Measurements from ENCODE around the gene SORBS2. TPM values are rescaled to one million over a fixed set of nuclear protein-coding genes. Genes with fewer than 3 reads are reported as not detected.

The SORBS2 gene
- total RNA-seq, 2 donors from 2014 or later, result 210 to 218 TPM

GRCh38 chr4:185735866-185736400 is 76.1 kb downstream of the SORBS2 start:
- intact Hi-C loops (cut with DNase I), result no loop called here
- TF ChIP-seq POLR2A (IDR thresholded peaks at IDR 0.05) (no peak), CTCF (IDR thresholded peaks at IDR 0.05) (no peak)
- Histone ChIP-seq H3K4me1 (peaks cover 61% of the 10 kb centered on the region), H3K36me3 (replicated peaks in 1 of 2; ENCODE audit: insufficient read depth in 1 of 2, low read depth in 2 of 2) (peaks cover 0 to 4% of the 10 kb centered on the region in 2 donors), H3K27me3 (no peaks in the 10 kb centered on the region), H3K4me3 (no peak overlapping the region), H3K9me3 (no peaks in the 10 kb centered on the region), H3K27ac (peak overlapping the region in 2 of 4 donors; percentile 37 to 52)
- 70 to 72% methylated on average over 4 of the region's 4 CpGs for WGBS, 2 donors
- DNase-seq, result no peak
- ATAC-seq, result no peak

- intact Hi-C loops (cut with DNase I), result no loop called here
- H3K4me3 ChIP-seq, result no peak overlapping the region
- peak overlapping the region in 2 of 4 donors; percentile 3 to 37 for H3K27ac ChIP-seq
- DNase-seq (no peak), ATAC-seq (no peak)
- 69 to 78% methylated on average over 2 of the region's 2 CpGs for WGBS, 2 donors
- no peaks in the 10 kb centered on the region for H3K27me3 ChIP-seq
- no peaks in the 10 kb centered on the region for H3K9me3 ChIP-seq
- TF ChIP-seq CTCF (IDR thresholded peaks at IDR 0.05), result no peak
- TF ChIP-seq POLR2A (IDR thresholded peaks at IDR 0.05), result no peak
- H3K4me1 ChIP-seq, result peaks cover 58% of the 10 kb centered on the region
- H3K36me3 ChIP-seq (replicated peaks in 1 of 2; ENCODE audit: insufficient read depth in 1 of 2, low read depth in 2 of 2), result peaks cover 0 to 4% of the 10 kb centered on the region in 2 donors
Observed at GRCh38 chr4:185734930-185735329, 77.1 kb downstream of the SORBS2 start.

GRCh38 chr4:185734214-185734613 is 77.8 kb downstream of the SORBS2 start:
- no peaks in the 10 kb centered on the region for H3K9me3 ChIP-seq
- DNase-seq (no peak), ATAC-seq (no peak)
- H3K4me3 ChIP-seq, result no peak overlapping the region
- H3K27me3 ChIP-seq, result no peaks in the 10 kb centered on the region
- peak overlapping the region in 2 of 4 donors; percentile 3 to 37 for H3K27ac ChIP-seq
- 82 to 89% methylated on average over 5 of the region's 5 CpGs for WGBS, 2 donors
- intact Hi-C loops (cut with DNase I), result no loop called here
- H3K4me1 ChIP-seq, result peaks cover 50% of the 10 kb centered on the region
- H3K36me3 ChIP-seq (replicated peaks in 1 of 2; ENCODE audit: insufficient read depth in 1 of 2, low read depth in 2 of 2), result peaks cover 0 to 4% of the 10 kb centered on the region in 2 donors
- no peak for TF ChIP-seq CTCF (IDR thresholded peaks at IDR 0.05)
- TF ChIP-seq POLR2A (IDR thresholded peaks at IDR 0.05), result no peak

- ATAC-seq (peak; percentile 51), DNase-seq (no peak)
- H3K4me1 ChIP-seq, result peaks cover 37% of the 10 kb centered on the region
- peak overlapping the region in 2 of 4 donors; percentile 6 to 46 for H3K27ac ChIP-seq
- no peaks in the 10 kb centered on the region for H3K27me3 ChIP-seq
- intact Hi-C loops (cut with DNase I), result no loop called here
- WGBS, 2 donors, result 68 to 78% methylated on average over 3 of the region's 3 CpGs
- no peaks in the 10 kb centered on the region for H3K9me3 ChIP-seq
- peaks cover 0 to 4% of the 10 kb centered on the region in 2 donors for H3K36me3 ChIP-seq (replicated peaks in 1 of 2; ENCODE audit: insufficient read depth in 1 of 2, low read depth in 2 of 2)
- H3K4me3 ChIP-seq, result no peak overlapping the region
- TF ChIP-seq POLR2A (IDR thresholded peaks at IDR 0.05) (no peak), CTCF (IDR thresholded peaks at IDR 0.05) (peak in 1 of 7 experiments; percentile 13)
Observed at GRCh38 chr4:185730849-185731608, 81.0 kb downstream of the SORBS2 start.
